HepG2 (cell line): ENCODE data around the gene DCAKD. TPM values are rescaled to one million over a fixed set of nuclear protein-coding genes. Genes with fewer than 3 reads are reported as not detected.

ENCODE experiments used
- ATAC-seq: fragments of 200-7000 bp; cut with Tn5 transposase; 3 replicates; pipeline ENCODE4 v1.9.1; 2020; ENCODE audit warnings: mild to moderate bottlenecking, moderate library complexity
- BruUV-seq: library from RNA; stranded (reverse); fragments of 400-500 nt; replicated peaks from 2 replicates; lab custom pipeline; 2021; lab: Mats Ljungman, UMichigan
- CTCF ChIA-PET: fragments of 300-600 bp; formaldehyde crosslinking; extraction: SDS; loops from one replicate; lab custom pipeline; 2021; ENCODE audit warnings: low total read pairs, inconsistent platforms, low intra/inter-chr PET ratio; lab: Yijun Ruan, JAX
- POLR2A ChIA-PET: fragments of 350-600 bp; sonication (Branson Sonifier 250); formaldehyde crosslinking; loops from one replicate; lab custom pipeline; 2020; ENCODE audit warnings: antibody characterized with exemption, inconsistent platforms; lab: Yijun Ruan, JAX
- DNase-seq: peaks from one replicate; pipeline ENCODE4 v3.0.0-alpha.2; 2015; ENCODE audit warnings: low spot score
- FAIRE-seq: peaks from 3 replicates; lab custom pipeline; 2011; peaks lifted over from hg19 to GRCh38; lab: Jason Lieb, UNC
- H2AFZ ChIP-seq: one replicate; pipeline ENCODE4 v1.6.1; 2011; ENCODE audit warnings: low read length, inconsistent platforms
- H3K27ac ChIP-seq: fragments of 300-600 bp; 3 replicates; pipeline ENCODE4 v1.8.0; 2011; ENCODE audit warnings: mixed run types, mild to moderate bottlenecking, mixed read lengths, low read length, inconsistent platforms; ENCODE audit not compliant: insufficient read depth; ENCODE audit errors: extremely low read length
- H3K27me3 ChIP-seq, 2 experiments: fragments of 200-600 bp in 1 of 2; 2 replicates in 1 of 2; 3 replicates in 1 of 2; pipeline versions ENCODE4 v1.6.0 to v1.8.0; 2011; ENCODE audit warnings: low read length in 2 of 2, mild to moderate bottlenecking in 2 of 2, moderate library complexity in 2 of 2, inconsistent platforms in 1 of 2; ENCODE audit not compliant: insufficient read depth in 2 of 2, control insufficient read depth in 1 of 2
- H3K36me3 ChIP-seq, 2 experiments: fragments of 200-600 bp in 1 of 2; replicated peaks in 1 of 2; 2 replicates in 1 of 2; 3 replicates in 1 of 2; pipeline versions ENCODE4 v1.5.1 to v1.8.0; 2011; ENCODE audit warnings: low read length in 2 of 2, inconsistent platforms in 1 of 2; ENCODE audit not compliant: insufficient read depth in 2 of 2, control insufficient read depth in 1 of 2
- H3K4me1 ChIP-seq: 2 replicates; pipeline ENCODE4 v1.5.1; 2012; ENCODE audit warnings: low read length, inconsistent platforms; ENCODE audit not compliant: insufficient read depth
- H3K4me2 ChIP-seq: 2 replicates; pipeline ENCODE4 v1.6.0; 2011; ENCODE audit warnings: low read depth, low read length, inconsistent platforms
- H3K4me3 ChIP-seq, 3 experiments: fragments of 200-600 bp in 1 of 3; sonication (generic), shearing (Covaris generic) in 1 of 3; replicated peaks in 1 of 3; 2 replicates each; pipeline ENCODE4 v1.5.1; 2011 to 2016; ENCODE audit warnings: low read length in 3 of 3, inconsistent platforms in 2 of 3, low read depth in 2 of 3, mild to moderate bottlenecking in 2 of 3, control low read depth in 1 of 3, mixed read lengths in 1 of 3; ENCODE audit not compliant: insufficient read depth in 1 of 3
- H3K79me2 ChIP-seq: one replicate; pipeline ENCODE4 v1.6.1; 2011; ENCODE audit warnings: low read length, inconsistent platforms; ENCODE audit not compliant: insufficient read depth
- H3K9ac ChIP-seq: 2 replicates; pipeline ENCODE4 v1.6.0; 2011; ENCODE audit warnings: mild to moderate bottlenecking, low read depth, low read length, inconsistent platforms; ENCODE audit not compliant: insufficient read depth
- H3K9me3 ChIP-seq: 2 replicates; pipeline ENCODE4 v1.5.1; 2012; ENCODE audit warnings: mild to moderate bottlenecking, low read length
- H4K20me1 ChIP-seq: 2 replicates; pipeline ENCODE4 v1.6.0; 2011; ENCODE audit warnings: inconsistent platforms, mild to moderate bottlenecking, low read length, moderate library complexity; ENCODE audit not compliant: insufficient read depth
- CC2D1A ChIP-seq: sonication (generic); formaldehyde crosslinking; IDR thresholded peaks from 2 replicates; pipeline ENCODE4 v1.8.1; 2023; ENCODE audit warnings: mild to moderate bottlenecking, missing genetic modification reagents
- DPF2 ChIP-seq: sonication (generic); formaldehyde crosslinking; IDR thresholded peaks from 2 replicates; pipeline ENCODE4 v1.4.0; 2020; ENCODE audit warnings: mild to moderate bottlenecking, low read depth, missing genetic modification reagents, borderline replicate concordance
- FOXP1 ChIP-seq, 2 experiments: fragments of 450-650 bp in 1 of 2; IDR thresholded peaks; 2 replicates each; pipeline ENCODE4 v1.6.1; 2017 to 2018; ENCODE audit warnings: antibody characterized with exemption in 1 of 2
- PAF1 ChIP-seq: IDR thresholded peaks from 2 replicates; pipeline ENCODE4 v1.6.1; 2016; ENCODE audit warnings: missing genetic modification reagents, missing compliant biosample characterization
- TBL1XR1 ChIP-seq: fragments of 150-350 bp; IDR thresholded peaks from 2 replicates; pipeline ENCODE4 v1.6.1; 2014; ENCODE audit warnings: borderline replicate concordance, low read length; ENCODE audit not compliant: partially characterized antibody
- YY1 ChIP-seq: IDR thresholded peaks from 2 replicates; pipeline ENCODE4 v1.6.1; 2011; ENCODE audit warnings: low read length, low read depth, moderate library complexity, mild to moderate bottlenecking; ENCODE audit not compliant: insufficient read depth, insufficient replicate concordance
- ZBTB20 ChIP-seq: sonication (generic); formaldehyde crosslinking; IDR thresholded peaks from 2 replicates; pipeline ENCODE4 v1.8.1; 2023; ENCODE audit warnings: missing genetic modification reagents, low read depth, mild to moderate bottlenecking, borderline replicate concordance
- ZBTB42 ChIP-seq: sonication (generic); formaldehyde crosslinking; IDR thresholded peaks from 2 replicates; pipeline ENCODE4 v1.5.0; 2020; ENCODE audit warnings: mild to moderate bottlenecking, missing genetic modification reagents
- ZNF570 ChIP-seq: sonication (generic); formaldehyde crosslinking; IDR thresholded peaks from 2 replicates; pipeline ENCODE4 v1.4.0; 2020; ENCODE audit warnings: mild to moderate bottlenecking, missing genetic modification reagents, borderline replicate concordance
- ZNF589 ChIP-seq: sonication (generic); formaldehyde crosslinking; conservative IDR thresholded peaks from 2 replicates; pipeline ENCODE4 v1.8.0; 2022; ENCODE audit warnings: mild to moderate bottlenecking, moderate library complexity, missing genetic modification reagents
- ZSCAN20 ChIP-seq: sonication (generic); formaldehyde crosslinking; IDR thresholded peaks from 2 replicates; pipeline ENCODE4 v1.4.0; 2020; ENCODE audit warnings: missing genetic modification reagents, mild to moderate bottlenecking, borderline replicate concordance
- WGBS: methylation state at CpG from one replicate; pipeline ENCODE4 v1.1.6; 2017; ENCODE audit warnings: low lambda C conversion rate; 5-methylcytosine and 5-hydroxymethylcytosine counted together
- in situ Hi-C: cut with HindIII; loops from 2 replicates; pipeline ENCODE4 v1.10.0; 2017; ENCODE audit warnings: low pct_unique_long_range_greater_than_20kb; ENCODE audit not compliant: extremely low pct_ligation_motif_present
- intact Hi-C: fragments of 100-400 bp; cut with micrococcal nuclease; formaldehyde crosslinking; loops from one replicate; pipeline ENCODE4 v1.10.0; 2022; ENCODE audit not compliant: unreplicated experiment
- polyA plus RNA-seq, 8 experiments: library from polyadenylated mRNA; depleted of rRNA in 3 of 8; stranded (reverse) in 7 of 8; unstranded in 1 of 8; fragments of >200 nt; fragmentation: Illumina TruSeq in 4 of 8; extraction: Trizol in 4 of 8; gene quantifications; 2 replicates each; pipeline versions ENCODE4 v1.2.1 to v1.2.3, GENCODE V29; 2011 to 2016; ENCODE audit warnings: low read depth in 4 of 8, missing spikeins in 1 of 8, mixed read lengths in 1 of 8; ENCODE audit not compliant: insufficient read depth in 1 of 8
- total RNA-seq, 5 experiments: library from RNA; depleted of rRNA; stranded (reverse); fragments of >200 nt; fragmentation: Illumina TruSeq; extraction: Trizol; gene quantifications; 2 replicates each; pipeline ENCODE4 v1.2.3, GENCODE V29; 2016; ENCODE audit warnings: low read depth in 1 of 5
- TF ChIP-seq, protein P1 (sequence below): sonication (generic); formaldehyde crosslinking; IDR thresholded peaks from 2 replicates; pipeline ENCODE4 v1.5.0; 2020; ENCODE audit warnings: mild to moderate bottlenecking, missing genetic modification reagents
- TF ChIP-seq, protein P2 (sequence below): IDR thresholded peaks from 2 replicates; pipeline ENCODE4 v1.6.1; 2016; ENCODE audit warnings: control low read depth
- TF ChIP-seq, protein P3 (sequence below): sonication (generic); formaldehyde crosslinking; IDR thresholded peaks from 2 replicates; pipeline ENCODE4 v1.5.1; 2020; ENCODE audit warnings: mild to moderate bottlenecking, missing genetic modification reagents, borderline replicate concordance

Gene DCAKD
- total and polyA plus RNA-seq, 2 of the 13 experiments (the other 11 are each of a cell fraction or from before 2014, with no cell fraction given) = 25.9 to 29.2 TPM

DNA sequence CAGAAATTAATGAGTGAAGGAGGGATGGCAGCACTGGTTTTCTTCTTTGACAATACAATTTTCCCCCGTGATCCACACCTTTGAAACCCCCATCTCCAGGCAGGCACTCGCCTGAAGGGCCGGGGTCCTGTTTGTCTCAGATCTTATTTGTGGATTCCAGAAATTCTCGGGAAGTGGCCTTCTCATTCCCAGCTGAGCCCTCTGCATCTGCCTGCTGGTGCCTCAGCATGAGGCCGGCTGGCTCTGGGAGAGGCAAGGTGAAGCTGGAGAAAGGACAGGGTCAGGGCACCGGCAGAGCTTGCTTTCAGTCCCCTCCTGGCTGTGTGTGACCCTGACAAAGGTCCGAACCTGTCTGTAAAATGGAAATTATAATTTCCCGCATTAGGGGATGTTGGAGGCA, 47.6 kb downstream of the DCAKD start:
- CTCF ChIA-PET = no interaction called here
- Histone ChIP-seq H3K36me3 (no peaks in the 10 kb centered on the region), H3K4me3 (no peak overlapping the region), H3K9ac (no peak overlapping the region), H3K4me2 (no peak overlapping the region), H3K27me3 (peaks cover 12 to 38% of the 10 kb centered on the region in 2 experiments), H4K20me1 (no peaks in the 10 kb centered on the region), H3K4me1 (peaks cover 12% of the 10 kb centered on the region), H3K27ac (no peak overlapping the region), H3K79me2 (no peaks in the 10 kb centered on the region), H2AFZ (no peak overlapping the region), H3K9me3 (peaks cover 7% of the 10 kb centered on the region; the same call in 1 of the 2 replicates)
- POLR2A ChIA-PET = no interaction called here
- intact Hi-C loops = no loop called here
- BruUV-seq = no TSS peak
- FAIRE-seq = no peak
- no peak for ATAC-seq
- no peak for DNase-seq
- in situ Hi-C loops = loop anchor here (25.0 kb wide), 1 partner anchor 217 kb away; no protein-coding TSS in a partner anchor
- 14% methylated on average over 8 of the region's 8 CpGs for WGBS
- TF ChIP-seq TBL1XR1 (no peak), ZSCAN20 (no peak), PAF1 (CRISPR knock-in tag) (no peak), ZNF589 (CRISPR knock-in tag) (no peak), DPF2 (CRISPR knock-in tag) (no peak), CC2D1A (no peak), FOXP1 (IDR thresholded peaks at IDR 0.05) (no peak), FOXP1 (CRISPR knock-in tag; IDR thresholded peaks at IDR 0.05) (no peak), YY1 (no peak), ZNF570 (no peak), ZBTB42 (CRISPR knock-in tag) (no peak), ZBTB20 (CRISPR knock-in tag) (no peak)
- TF ChIP-seq, protein P1, sequence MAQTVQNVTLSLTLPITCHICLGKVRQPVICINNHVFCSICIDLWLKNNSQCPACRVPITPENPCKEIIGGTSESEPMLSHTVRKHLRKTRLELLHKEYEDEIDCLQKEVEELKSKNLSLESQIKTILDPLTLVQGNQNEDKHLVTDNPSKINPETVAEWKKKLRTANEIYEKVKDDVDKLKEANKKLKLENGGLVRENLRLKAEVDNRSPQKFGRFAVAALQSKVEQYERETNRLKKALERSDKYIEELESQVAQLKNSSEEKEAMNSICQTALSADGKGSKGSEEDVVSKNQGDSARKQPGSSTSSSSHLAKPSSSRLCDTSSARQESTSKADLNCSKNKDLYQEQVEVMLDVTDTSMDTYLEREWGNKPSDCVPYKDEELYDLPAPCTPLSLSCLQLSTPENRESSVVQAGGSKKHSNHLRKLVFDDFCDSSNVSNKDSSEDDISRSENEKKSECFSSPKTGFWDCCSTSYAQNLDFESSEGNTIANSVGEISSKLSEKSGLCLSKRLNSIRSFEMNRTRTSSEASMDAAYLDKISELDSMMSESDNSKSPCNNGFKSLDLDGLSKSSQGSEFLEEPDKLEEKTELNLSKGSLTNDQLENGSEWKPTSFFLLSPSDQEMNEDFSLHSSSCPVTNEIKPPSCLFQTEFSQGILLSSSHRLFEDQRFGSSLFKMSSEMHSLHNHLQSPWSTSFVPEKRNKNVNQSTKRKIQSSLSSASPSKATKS (CRISPR knock-in tag) = no peak
- TF ChIP-seq, protein P2, sequence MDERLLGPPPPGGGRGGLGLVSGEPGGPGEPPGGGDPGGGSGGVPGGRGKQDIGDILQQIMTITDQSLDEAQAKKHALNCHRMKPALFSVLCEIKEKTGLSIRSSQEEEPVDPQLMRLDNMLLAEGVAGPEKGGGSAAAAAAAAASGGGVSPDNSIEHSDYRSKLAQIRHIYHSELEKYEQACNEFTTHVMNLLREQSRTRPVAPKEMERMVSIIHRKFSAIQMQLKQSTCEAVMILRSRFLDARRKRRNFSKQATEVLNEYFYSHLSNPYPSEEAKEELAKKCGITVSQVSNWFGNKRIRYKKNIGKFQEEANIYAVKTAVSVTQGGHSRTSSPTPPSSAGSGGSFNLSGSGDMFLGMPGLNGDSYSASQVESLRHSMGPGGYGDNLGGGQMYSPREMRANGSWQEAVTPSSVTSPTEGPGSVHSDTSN (CRISPR knock-in tag) = no peak
- TF ChIP-seq, protein P3, sequence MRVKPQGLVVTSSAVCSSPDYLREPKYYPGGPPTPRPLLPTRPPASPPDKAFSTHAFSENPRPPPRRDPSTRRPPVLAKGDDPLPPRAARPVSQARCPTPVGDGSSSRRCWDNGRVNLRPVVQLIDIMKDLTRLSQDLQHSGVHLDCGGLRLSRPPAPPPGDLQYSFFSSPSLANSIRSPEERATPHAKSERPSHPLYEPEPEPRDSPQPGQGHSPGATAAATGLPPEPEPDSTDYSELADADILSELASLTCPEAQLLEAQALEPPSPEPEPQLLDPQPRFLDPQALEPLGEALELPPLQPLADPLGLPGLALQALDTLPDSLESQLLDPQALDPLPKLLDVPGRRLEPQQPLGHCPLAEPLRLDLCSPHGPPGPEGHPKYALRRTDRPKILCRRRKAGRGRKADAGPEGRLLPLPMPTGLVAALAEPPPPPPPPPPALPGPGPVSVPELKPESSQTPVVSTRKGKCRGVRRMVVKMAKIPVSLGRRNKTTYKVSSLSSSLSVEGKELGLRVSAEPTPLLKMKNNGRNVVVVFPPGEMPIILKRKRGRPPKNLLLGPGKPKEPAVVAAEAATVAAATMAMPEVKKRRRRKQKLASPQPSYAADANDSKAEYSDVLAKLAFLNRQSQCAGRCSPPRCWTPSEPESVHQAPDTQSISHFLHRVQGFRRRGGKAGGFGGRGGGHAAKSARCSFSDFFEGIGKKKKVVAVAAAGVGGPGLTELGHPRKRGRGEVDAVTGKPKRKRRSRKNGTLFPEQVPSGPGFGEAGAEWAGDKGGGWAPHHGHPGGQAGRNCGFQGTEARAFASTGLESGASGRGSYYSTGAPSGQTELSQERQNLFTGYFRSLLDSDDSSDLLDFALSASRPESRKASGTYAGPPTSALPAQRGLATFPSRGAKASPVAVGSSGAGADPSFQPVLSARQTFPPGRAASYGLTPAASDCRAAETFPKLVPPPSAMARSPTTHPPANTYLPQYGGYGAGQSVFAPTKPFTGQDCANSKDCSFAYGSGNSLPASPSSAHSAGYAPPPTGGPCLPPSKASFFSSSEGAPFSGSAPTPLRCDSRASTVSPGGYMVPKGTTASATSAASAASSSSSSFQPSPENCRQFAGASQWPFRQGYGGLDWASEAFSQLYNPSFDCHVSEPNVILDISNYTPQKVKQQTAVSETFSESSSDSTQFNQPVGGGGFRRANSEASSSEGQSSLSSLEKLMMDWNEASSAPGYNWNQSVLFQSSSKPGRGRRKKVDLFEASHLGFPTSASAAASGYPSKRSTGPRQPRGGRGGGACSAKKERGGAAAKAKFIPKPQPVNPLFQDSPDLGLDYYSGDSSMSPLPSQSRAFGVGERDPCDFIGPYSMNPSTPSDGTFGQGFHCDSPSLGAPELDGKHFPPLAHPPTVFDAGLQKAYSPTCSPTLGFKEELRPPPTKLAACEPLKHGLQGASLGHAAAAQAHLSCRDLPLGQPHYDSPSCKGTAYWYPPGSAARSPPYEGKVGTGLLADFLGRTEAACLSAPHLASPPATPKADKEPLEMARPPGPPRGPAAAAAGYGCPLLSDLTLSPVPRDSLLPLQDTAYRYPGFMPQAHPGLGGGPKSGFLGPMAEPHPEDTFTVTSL (CRISPR knock-in tag) = no peak
